ENCODE measurements around the gene ADAM10.

ADAM10 gene

DNA sequence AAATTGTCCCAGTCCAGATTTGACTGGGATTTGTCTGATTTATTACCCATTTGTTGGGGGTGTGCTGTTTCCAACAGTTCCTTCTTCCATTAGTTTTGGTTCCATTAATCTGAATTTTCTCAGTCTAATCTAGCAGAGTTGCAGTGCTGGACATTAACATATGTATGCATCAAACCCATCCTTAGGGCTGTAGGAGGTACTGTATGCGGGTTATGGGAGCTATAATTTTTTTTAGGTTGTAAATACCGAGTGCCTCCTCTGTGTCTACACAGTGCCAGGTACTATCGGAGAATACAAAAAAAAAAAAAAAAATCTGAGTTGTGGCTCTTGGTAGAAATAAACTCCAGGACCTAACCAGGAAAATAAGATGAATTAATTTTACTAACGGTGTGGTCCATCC, 183.9 kb downstream of the ADAM10 start:
- peaks cover 37% of the 10 kb centered on the region for H3K4me1 ChIP-seq (ENCODE audit: insufficient read depth, low read length, severe bottlenecking)
- no peaks in the 10 kb centered on the region for H3K9me3 ChIP-seq (ENCODE audit: low read length)
- H4K20me1 ChIP-seq (ENCODE audit: insufficient read depth, low read length), result no peaks in the 10 kb centered on the region
- no peak overlapping the region for H3K4me3 ChIP-seq (ENCODE audit: low read depth, low read length, poor library complexity, severe bottlenecking)
- peak overlapping the region; percentile 21 for H3K27ac ChIP-seq (ENCODE audit: low read depth, low read length, poor library complexity, severe bottlenecking)
- H3K9ac ChIP-seq (ENCODE audit: low read length), result no peak overlapping the region
- H3F3A ChIP-seq (ENCODE audit: insufficient read depth, low read length), result no peaks in the 10 kb centered on the region
- H3K4me2 ChIP-seq (ENCODE audit: low read length), result no peak overlapping the region
- TF ChIP-seq, protein P1, sequence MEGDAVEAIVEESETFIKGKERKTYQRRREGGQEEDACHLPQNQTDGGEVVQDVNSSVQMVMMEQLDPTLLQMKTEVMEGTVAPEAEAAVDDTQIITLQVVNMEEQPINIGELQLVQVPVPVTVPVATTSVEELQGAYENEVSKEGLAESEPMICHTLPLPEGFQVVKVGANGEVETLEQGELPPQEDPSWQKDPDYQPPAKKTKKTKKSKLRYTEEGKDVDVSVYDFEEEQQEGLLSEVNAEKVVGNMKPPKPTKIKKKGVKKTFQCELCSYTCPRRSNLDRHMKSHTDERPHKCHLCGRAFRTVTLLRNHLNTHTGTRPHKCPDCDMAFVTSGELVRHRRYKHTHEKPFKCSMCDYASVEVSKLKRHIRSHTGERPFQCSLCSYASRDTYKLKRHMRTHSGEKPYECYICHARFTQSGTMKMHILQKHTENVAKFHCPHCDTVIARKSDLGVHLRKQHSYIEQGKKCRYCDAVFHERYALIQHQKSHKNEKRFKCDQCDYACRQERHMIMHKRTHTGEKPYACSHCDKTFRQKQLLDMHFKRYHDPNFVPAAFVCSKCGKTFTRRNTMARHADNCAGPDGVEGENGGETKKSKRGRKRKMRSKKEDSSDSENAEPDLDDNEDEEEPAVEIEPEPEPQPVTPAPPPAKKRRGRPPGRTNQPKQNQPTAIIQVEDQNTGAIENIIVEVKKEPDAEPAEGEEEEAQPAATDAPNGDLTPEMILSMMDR (IDR thresholded peaks at IDR 0.05; ENCODE audit: low read length), result no peak
- TF ChIP-seq EZH2 (IDR thresholded peaks at IDR 0.05; ENCODE audit: borderline replicate concordance, low read length), result no peak
- H3K9me2 ChIP-seq (ENCODE audit: low read depth, low read length), result no peaks in the 10 kb centered on the region
- H3K27me3 ChIP-seq (ENCODE audit: insufficient read depth, low read length), result no peaks in the 10 kb centered on the region
- no peak overlapping the region for H2AFZ ChIP-seq (ENCODE audit: low read length)
- H3K79me2 ChIP-seq (ENCODE audit: insufficient read depth, low read length), result no peaks in the 10 kb centered on the region
- H3K36me3 ChIP-seq (ENCODE audit: insufficient read depth, low read length), result no peaks in the 10 kb centered on the region

DNA sequence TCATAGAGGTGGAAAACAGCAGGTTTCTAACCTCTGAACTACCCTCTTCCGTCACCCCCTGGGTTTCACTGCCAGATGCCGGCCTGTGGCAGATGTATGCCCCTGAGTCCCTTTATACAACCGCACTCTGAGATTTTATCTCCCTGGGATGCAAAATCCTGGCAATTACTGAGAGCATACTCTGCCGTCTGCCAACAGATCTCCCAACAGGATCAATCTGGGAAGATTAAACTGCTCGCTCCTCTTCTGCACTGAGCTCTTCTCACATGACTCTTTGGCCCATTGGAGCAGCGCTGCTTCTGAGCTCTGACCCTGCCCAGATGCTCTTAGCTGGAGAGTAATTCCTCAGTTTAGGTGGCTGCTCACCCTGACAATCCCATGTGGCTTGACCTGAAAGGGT, 184.5 kb downstream of the ADAM10 start:
- TF ChIP-seq, protein P1 (IDR thresholded peaks at IDR 0.05; ENCODE audit: low read length), result no peak
- no peak for TF ChIP-seq EZH2 (IDR thresholded peaks at IDR 0.05; ENCODE audit: borderline replicate concordance, low read length)
- H3K4me3 ChIP-seq (ENCODE audit: low read depth, low read length, poor library complexity, severe bottlenecking), result no peak overlapping the region
- H3K9me2 ChIP-seq (ENCODE audit: low read depth, low read length), result no peaks in the 10 kb centered on the region
- H3K79me2 ChIP-seq (ENCODE audit: insufficient read depth, low read length), result no peaks in the 10 kb centered on the region
- H3F3A ChIP-seq (ENCODE audit: insufficient read depth, low read length), result no peaks in the 10 kb centered on the region
- no peak overlapping the region for H2AFZ ChIP-seq (ENCODE audit: low read length)
- H3K27me3 ChIP-seq (ENCODE audit: insufficient read depth, low read length), result no peaks in the 10 kb centered on the region
- no peaks in the 10 kb centered on the region for H4K20me1 ChIP-seq (ENCODE audit: insufficient read depth, low read length)
- H3K9me3 ChIP-seq (ENCODE audit: low read length), result no peaks in the 10 kb centered on the region
- no peaks in the 10 kb centered on the region for H3K36me3 ChIP-seq (ENCODE audit: insufficient read depth, low read length)
- H3K27ac ChIP-seq (ENCODE audit: low read depth, low read length, poor library complexity, severe bottlenecking), result no peak overlapping the region
- H3K4me1 ChIP-seq (ENCODE audit: insufficient read depth, low read length, severe bottlenecking), result peaks cover 37% of the 10 kb centered on the region
- H3K9ac ChIP-seq (ENCODE audit: low read length), result no peak overlapping the region
- H3K4me2 ChIP-seq (ENCODE audit: low read length), result no peak overlapping the region

DNA sequence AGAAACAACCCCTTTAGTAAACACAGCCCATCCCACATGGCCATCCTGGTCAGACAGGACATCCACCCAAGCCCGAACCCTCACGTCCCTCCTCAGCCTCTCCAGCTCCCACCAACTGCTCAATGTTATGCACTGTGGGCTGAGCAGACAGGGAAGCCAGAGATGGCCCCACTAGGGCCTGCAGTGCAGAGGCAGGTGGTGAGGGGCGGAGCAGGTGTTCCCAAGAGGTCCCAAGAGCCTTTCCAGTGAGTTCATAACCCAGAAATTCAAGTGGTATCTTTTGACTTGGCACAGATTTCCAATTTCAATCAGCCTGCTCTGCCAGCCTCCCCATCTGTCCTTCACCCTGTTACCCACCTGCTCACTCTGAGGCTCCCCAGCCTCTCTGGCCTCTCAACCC, 187.4 kb downstream of the ADAM10 start:
- no peaks in the 10 kb centered on the region for H3K36me3 ChIP-seq (ENCODE audit: insufficient read depth, low read length)
- H3K4me1 ChIP-seq (ENCODE audit: insufficient read depth, low read length, severe bottlenecking), result peaks cover 22% of the 10 kb centered on the region
- H3K9me3 ChIP-seq (ENCODE audit: low read length), result no peaks in the 10 kb centered on the region
- no peak overlapping the region for H3K27ac ChIP-seq (ENCODE audit: low read depth, low read length, poor library complexity, severe bottlenecking)
- TF ChIP-seq, protein P1 (IDR thresholded peaks at IDR 0.05; ENCODE audit: low read length), result no peak
- TF ChIP-seq EZH2 (IDR thresholded peaks at IDR 0.05; ENCODE audit: borderline replicate concordance, low read length), result no peak
- no peak overlapping the region for H3K4me2 ChIP-seq (ENCODE audit: low read length)
- no peaks in the 10 kb centered on the region for H3K9me2 ChIP-seq (ENCODE audit: low read depth, low read length)
- no peaks in the 10 kb centered on the region for H3K79me2 ChIP-seq (ENCODE audit: insufficient read depth, low read length)
- H3K4me3 ChIP-seq (ENCODE audit: low read depth, low read length, poor library complexity, severe bottlenecking), result no peak overlapping the region
- H3F3A ChIP-seq (ENCODE audit: insufficient read depth, low read length), result no peaks in the 10 kb centered on the region
- H3K9ac ChIP-seq (ENCODE audit: low read length), result no peak overlapping the region
- no peaks in the 10 kb centered on the region for H4K20me1 ChIP-seq (ENCODE audit: insufficient read depth, low read length)
- no peaks in the 10 kb centered on the region for H3K27me3 ChIP-seq (ENCODE audit: insufficient read depth, low read length)
- no peak overlapping the region for H2AFZ ChIP-seq (ENCODE audit: low read length)

Measured in OCI-LY1 (cell line).